ENCODE results near the gene PROM1.

The PROM1 gene

DNA sequence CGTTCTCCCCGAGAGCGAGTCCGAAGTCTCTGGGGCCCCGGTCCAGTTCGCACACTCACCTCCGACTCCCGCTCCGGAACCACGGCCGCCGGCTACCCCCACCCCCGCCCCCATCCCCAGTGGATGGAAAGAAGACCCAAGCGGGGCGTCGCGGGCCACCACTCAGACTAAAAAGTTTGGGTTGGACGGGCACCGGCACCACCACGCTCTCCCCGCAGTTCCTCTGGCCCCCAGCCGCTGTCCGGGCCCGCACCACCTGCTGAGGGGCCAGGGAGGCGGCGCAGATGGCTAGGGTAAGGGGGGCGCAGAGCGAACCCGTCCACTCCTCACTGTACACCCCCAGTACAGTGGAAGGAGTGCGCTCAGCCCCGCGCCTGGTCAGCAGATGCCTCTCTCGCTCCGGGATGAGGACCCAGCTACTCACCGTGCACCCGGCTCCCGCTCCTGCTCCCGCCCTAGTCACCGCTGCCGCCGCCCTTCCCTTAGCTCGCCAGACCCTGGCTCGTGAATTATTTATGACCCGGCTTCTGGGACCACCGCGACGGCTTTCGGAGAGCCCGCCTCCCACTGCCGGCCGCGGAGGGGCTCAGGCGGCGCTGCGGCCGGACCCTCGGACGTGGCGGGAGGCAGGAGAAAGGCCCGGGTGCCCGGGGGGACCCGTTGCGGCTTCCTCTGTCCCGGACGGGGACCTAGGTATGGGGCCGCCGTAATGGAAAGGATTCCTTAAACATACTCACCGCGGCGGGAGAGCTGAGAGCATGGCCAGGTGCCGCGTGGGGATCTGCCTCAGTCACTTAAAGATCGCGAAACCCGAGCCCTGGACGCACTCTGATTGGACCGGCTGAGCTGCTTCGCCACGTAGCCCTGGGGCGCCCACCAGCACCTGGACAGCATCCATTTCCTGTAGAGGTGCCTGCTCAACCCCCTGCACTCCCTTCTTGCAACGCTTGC lies at the start of gene PROM1:
Gene PROM1, minus strand, starts transcription at position 783 of the 951 bp plus-strand sequence. CDS start 8,117 bp downstream, outside the sequence.
- Mint-ChIP-seq H3K36me3 (ENCODE audit: low read depth) (no peaks in the 10 kb centered on the region), H3K9me3 (peaks cover 8% of the 10 kb centered on the region), H3K27me3 (ENCODE audit: low read depth, poor library complexity) (peaks cover 75% of the 10 kb centered on the region), H3K4me3 (peak within 1 kb of the TSS; percentile 89), H3K4me1 (peaks cover 23% of the 10 kb centered on the region), H3K27ac (no peak within 1 kb of the TSS)
- DNase-seq, result peak; percentile 77
- TF ChIP-seq CTCF (IDR thresholded peaks at IDR 0.05), result no peak

- no peak overlapping the region for H3K27ac Mint-ChIP-seq
Measured at GRCh38 chr4:16133406-16133805, 49.6 kb upstream of the PROM1 start.

DNA sequence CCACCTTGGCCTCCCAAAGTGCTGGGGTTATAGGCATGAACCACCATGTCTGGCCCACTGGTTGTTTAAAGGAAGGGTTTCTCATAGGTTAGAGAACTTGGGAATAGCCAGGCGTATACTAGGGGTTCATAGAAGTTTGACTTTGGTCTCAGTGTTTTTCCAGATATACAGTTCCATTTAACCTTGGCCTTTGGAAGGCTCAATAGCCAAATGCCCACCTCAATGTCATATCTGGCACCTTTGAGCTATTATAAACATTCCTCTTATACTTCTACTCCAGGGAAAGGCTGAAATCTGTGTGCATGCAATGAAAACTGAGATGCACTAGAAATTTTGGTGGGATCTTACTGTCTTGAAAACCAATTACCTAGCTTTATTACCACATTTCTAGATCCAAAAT lies 47.5 kb upstream of the PROM1 start:
- Mint-ChIP-seq H3K4me1 (no peaks in the 10 kb centered on the region), H3K9me3 (peaks cover 10% of the 10 kb centered on the region), H3K27ac (no peak overlapping the region), H3K36me3 (ENCODE audit: low read depth) (no peaks in the 10 kb centered on the region), H3K27me3 (ENCODE audit: low read depth, poor library complexity) (peaks cover 18% of the 10 kb centered on the region), H3K4me3 (no peak overlapping the region)
- DNase-seq, result no peak
- no peak for TF ChIP-seq CTCF (IDR thresholded peaks at IDR 0.05)

More at GRCh38 chr4:16133406-16133805, 49.6 kb upstream of the PROM1 start:
- H3K36me3 Mint-ChIP-seq (ENCODE audit: low read depth), result no peaks in the 10 kb centered on the region
- no peak overlapping the region for H3K4me3 Mint-ChIP-seq
- H3K27me3 Mint-ChIP-seq (ENCODE audit: low read depth, poor library complexity), result peaks cover 19% of the 10 kb centered on the region
- H3K9me3 Mint-ChIP-seq, result peaks cover 11% of the 10 kb centered on the region
- TF ChIP-seq CTCF (IDR thresholded peaks at IDR 0.05), result no peak
- H3K4me1 Mint-ChIP-seq, result no peaks in the 10 kb centered on the region
- DNase-seq, result no peak

GRCh38 chr4:16129336-16129735 lies 45.5 kb upstream of the PROM1 start:
- Mint-ChIP-seq H3K27me3 (ENCODE audit: low read depth, poor library complexity) (peaks cover 24% of the 10 kb centered on the region), H3K4me3 (no peak overlapping the region), H3K36me3 (ENCODE audit: low read depth) (no peaks in the 10 kb centered on the region), H3K27ac (no peak overlapping the region), H3K4me1 (peaks cover 4% of the 10 kb centered on the region), H3K9me3 (peaks cover under 1% of the 10 kb centered on the region)
- DNase-seq, result no peak
- no peak for TF ChIP-seq CTCF (IDR thresholded peaks at IDR 0.05)

DNA sequence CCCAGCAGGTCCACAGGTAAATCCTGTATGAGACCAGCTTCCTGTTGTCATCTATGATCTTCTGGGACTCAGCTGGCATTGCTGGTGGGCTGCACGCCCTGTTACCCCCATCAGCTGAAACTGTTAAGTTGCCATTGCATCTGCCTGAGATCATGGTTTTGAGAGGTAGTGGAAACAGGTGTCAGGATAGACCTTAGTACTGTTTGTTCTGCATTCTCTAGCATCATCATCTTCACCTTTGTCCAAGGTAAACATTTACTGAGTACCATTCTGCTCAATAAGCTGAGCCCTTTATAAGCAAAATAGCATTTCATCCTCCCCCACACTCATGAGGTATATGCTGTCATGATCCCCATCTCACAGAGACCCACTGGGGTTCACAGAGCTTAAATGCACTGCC lies 42.9 kb upstream of the PROM1 start:
- Mint-ChIP-seq H3K27me3 (ENCODE audit: low read depth, poor library complexity) (peaks cover 22% of the 10 kb centered on the region), H3K9me3 (no peaks in the 10 kb centered on the region), H3K27ac (no peak overlapping the region), H3K4me3 (no peak overlapping the region), H3K36me3 (ENCODE audit: low read depth) (no peaks in the 10 kb centered on the region), H3K4me1 (peaks cover 4% of the 10 kb centered on the region)
- TF ChIP-seq CTCF (IDR thresholded peaks at IDR 0.05), result no peak
- DNase-seq, result no peak
